Measurements from ENCODE around the gene ABHD1. TPM values are rescaled to one million over a fixed set of nuclear protein-coding genes. Genes with fewer than 3 reads are reported as not detected.
"Not testable (repeated sequence)": the region's sequence is repeated elsewhere in the genome, so short reads cannot be mapped to it uniquely, and the experiment has no call there.

The ABHD1 gene
- total RNA-seq, 3 donors from 2014 or later, result 0.29 to 0.80 TPM; not detected in 1

GRCh38 chr2:27115519-27115918 lies 8.1 kb upstream of the ABHD1 start:
- no peaks in the 10 kb centered on the region for H3K9me3 ChIP-seq
- H3K4me3 ChIP-seq, result no peak overlapping the region
- intact Hi-C loops (cut with DNase I; ENCODE audit: low total_unique reads), result no loop called here
- peaks cover 0 to 11% of the 10 kb centered on the region in 2 donors for H3K27me3 ChIP-seq
- no peak for DNase-seq (ENCODE audit: low spot score in 2 of 2)
- H3K27ac ChIP-seq, result no peak overlapping the region
- peaks cover 0 to 8% of the 10 kb centered on the region in 2 donors for H3K4me1 ChIP-seq
- TF ChIP-seq POLR2AphosphoS5 (IDR thresholded peaks at IDR 0.05) (no peak), CTCF (IDR thresholded peaks at IDR 0.05) (no peak), POLR2A (IDR thresholded peaks at IDR 0.05) (no peak)
- no peaks in the 10 kb centered on the region for H3K36me3 ChIP-seq

- intact Hi-C loops (cut with DNase I; ENCODE audit: low total_unique reads), result no loop called here
- TF ChIP-seq POLR2A (IDR thresholded peaks at IDR 0.05) (no peak), POLR2AphosphoS5 (IDR thresholded peaks at IDR 0.05) (no peak), CTCF (IDR thresholded peaks at IDR 0.05) (no peak)
- Histone ChIP-seq H3K4me1 (peaks cover 0 to 8% of the 10 kb centered on the region in 2 donors), H3K9me3 (no peaks in the 10 kb centered on the region), H3K36me3 (no peaks in the 10 kb centered on the region), H3K27me3 (peaks cover 0 to 11% of the 10 kb centered on the region in 2 donors), H3K27ac (no peak overlapping the region), H3K4me3 (peak overlapping the region; percentile 38 to 76 (median 56))
- DNase-seq (ENCODE audit: low spot score in 2 of 2), result no peak
These were observed 5.6 kb upstream of the ABHD1 start for GRCh38 chr2:27117995-27118524.

- no peak for DNase-seq (ENCODE audit: low spot score in 2 of 2)
- intact Hi-C loops (cut with DNase I; ENCODE audit: low total_unique reads), result no loop called here
- H3K4me1 ChIP-seq, result peaks cover 0 to 8% of the 10 kb centered on the region in 2 donors
These were observed 4.9 kb upstream of the ABHD1 start, which contains the start of gene CGREF1 for GRCh38 chr2:27118525-27119329. CGREF1 (minus strand) TSS chr2:27119128; CDS start chr2:27104366, 14,762 bp downstream.

GRCh38 chr2:27119330-27119670 lies 4.3 kb upstream of the ABHD1 start:
- H3K4me1 ChIP-seq; H3K9me3 ChIP-seq; DNase-seq (ENCODE audit: low spot score in 2 of 2); intact Hi-C loops (cut with DNase I; ENCODE audit: low total_unique reads); H3K27ac ChIP-seq; H3K36me3 ChIP-seq: not testable (repeated sequence)
- peaks cover 0 to 11% of the 10 kb centered on the region in 2 donors for H3K27me3 ChIP-seq
- peak overlapping the region; percentile 38 to 76 (median 56) for H3K4me3 ChIP-seq

More at GRCh38 chr2:27118525-27119329, 4.9 kb upstream of the ABHD1 start, which contains the start of gene CGREF1:
- Histone ChIP-seq H3K4me3 (peak within 1 kb of the TSS; percentile 38 to 76 (median 56)), H3K27ac (no peak within 1 kb of the TSS), H3K9me3 (no peaks in the 10 kb centered on the region), H3K27me3 (peaks cover 0 to 11% of the 10 kb centered on the region in 2 donors), H3K36me3 (no peaks in the 10 kb centered on the region)
- TF ChIP-seq POLR2A (IDR thresholded peaks at IDR 0.05), result no peak
- no peak for TF ChIP-seq POLR2AphosphoS5 (IDR thresholded peaks at IDR 0.05)
- TF ChIP-seq CTCF (IDR thresholded peaks at IDR 0.05), result no peak

- no peak for DNase-seq (ENCODE audit: low spot score in 2 of 2)
- TF ChIP-seq POLR2AphosphoS5 (IDR thresholded peaks at IDR 0.05) (no peak), POLR2A (IDR thresholded peaks at IDR 0.05) (no peak), CTCF (IDR thresholded peaks at IDR 0.05) (no peak)
- H3K27ac ChIP-seq, result no peak overlapping the region
- H3K4me1 ChIP-seq, result peaks cover 0 to 8% of the 10 kb centered on the region in 2 donors
- intact Hi-C loops (cut with DNase I; ENCODE audit: low total_unique reads), result no loop called here
- peaks cover 0 to 11% of the 10 kb centered on the region in 2 donors for H3K27me3 ChIP-seq
- no peaks in the 10 kb centered on the region for H3K36me3 ChIP-seq
- no peak overlapping the region for H3K4me3 ChIP-seq
- H3K9me3 ChIP-seq, result no peaks in the 10 kb centered on the region
These were observed 1.7 kb upstream of the ABHD1 start for GRCh38 chr2:27121906-27122305.

Data from breast epithelium (tissue), 4 donors.